Measurements from ENCODE around the gene PAM.

PAM gene

DNA sequence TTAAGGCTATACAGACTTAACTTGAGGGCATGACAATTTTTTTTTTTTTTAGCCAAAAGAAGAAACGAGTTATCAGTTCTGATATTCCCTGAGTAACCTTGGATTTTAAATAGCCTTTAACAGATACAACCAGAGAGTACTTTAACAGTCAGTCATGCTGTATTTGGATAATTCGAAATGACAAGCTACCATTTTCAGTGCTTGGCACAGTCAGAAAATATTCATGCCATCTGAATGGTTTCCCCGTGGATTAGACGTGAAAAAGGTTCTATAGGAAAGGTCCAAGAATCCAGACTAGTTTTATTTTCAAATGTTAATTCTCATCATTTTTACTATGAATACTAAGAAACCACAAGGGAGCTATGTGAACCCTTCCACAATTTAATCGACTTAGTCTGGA lies 165.7 kb downstream of the PAM start:
- no peak overlapping the region for H3K4me3 ChIP-seq
- no peak for DNase-seq (ENCODE audit: low read depth, low spot score)
- no peaks in the 10 kb centered on the region for H3K36me3 ChIP-seq (ENCODE audit: insufficient read depth, low read length)
- no peak overlapping the region for H3K9ac ChIP-seq (ENCODE audit: insufficient read length)
- TF ChIP-seq POLR2AphosphoS5 (IDR thresholded peaks at IDR 0.05; ENCODE audit: borderline replicate concordance, low read depth, low read length), result no peak
- TF ChIP-seq EZH2 (IDR thresholded peaks at IDR 0.05), result no peak
- no peak for TF ChIP-seq FOXP2 (optimal IDR thresholded peaks at IDR 0.05; ENCODE audit: control extremely low read depth, extremely low read length, insufficient read depth)
- no peak overlapping the region for H3K27ac ChIP-seq
- no peaks in the 10 kb centered on the region for H3K9me3 ChIP-seq (ENCODE audit: low read depth, low read length)

DNA sequence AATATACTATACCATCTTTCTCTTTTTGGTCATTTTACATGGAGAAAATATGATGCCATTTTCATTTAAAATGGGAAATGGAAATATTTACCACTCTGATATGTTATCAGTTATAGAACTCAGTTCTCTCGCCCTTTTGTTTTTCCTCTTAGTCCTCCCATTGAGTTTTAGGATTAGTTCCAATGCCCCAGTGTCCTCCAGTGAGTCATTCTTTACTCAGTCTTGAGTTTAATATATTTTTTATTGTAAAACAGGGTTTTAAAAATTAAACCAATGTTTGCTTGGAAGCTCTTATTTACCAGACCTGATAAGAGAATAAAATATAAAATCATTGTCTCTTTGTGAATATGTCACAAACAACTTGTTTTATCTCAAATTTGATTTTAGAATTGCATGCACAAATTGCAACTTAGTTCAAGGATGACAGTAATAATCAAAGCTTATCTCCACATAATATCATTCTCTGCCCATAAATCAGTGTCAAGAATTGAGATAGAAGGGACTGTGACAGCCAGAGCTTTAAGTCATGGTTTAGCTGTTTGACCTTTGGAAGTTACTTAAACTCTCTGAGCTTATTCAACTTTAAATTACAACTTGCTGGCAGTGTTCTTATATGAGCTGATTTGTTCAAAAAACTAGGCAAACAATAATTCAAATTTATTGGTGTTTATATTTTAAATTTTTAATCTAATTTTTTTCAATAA lies 166.4 kb downstream of the PAM start:
- Histone ChIP-seq H3K9ac (ENCODE audit: insufficient read length) (no peak overlapping the region), H3K4me3 (no peak overlapping the region), H3K27ac (no peak overlapping the region), H3K9me3 (ENCODE audit: low read depth, low read length) (no peaks in the 10 kb centered on the region), H3K36me3 (ENCODE audit: insufficient read depth, low read length) (no peaks in the 10 kb centered on the region)
- no peak for DNase-seq (ENCODE audit: low read depth, low spot score)
- TF ChIP-seq FOXP2 (optimal IDR thresholded peaks at IDR 0.05; ENCODE audit: control extremely low read depth, extremely low read length, insufficient read depth) (no peak), POLR2AphosphoS5 (IDR thresholded peaks at IDR 0.05; ENCODE audit: borderline replicate concordance, low read depth, low read length) (no peak), EZH2 (IDR thresholded peaks at IDR 0.05) (no peak)

DNA sequence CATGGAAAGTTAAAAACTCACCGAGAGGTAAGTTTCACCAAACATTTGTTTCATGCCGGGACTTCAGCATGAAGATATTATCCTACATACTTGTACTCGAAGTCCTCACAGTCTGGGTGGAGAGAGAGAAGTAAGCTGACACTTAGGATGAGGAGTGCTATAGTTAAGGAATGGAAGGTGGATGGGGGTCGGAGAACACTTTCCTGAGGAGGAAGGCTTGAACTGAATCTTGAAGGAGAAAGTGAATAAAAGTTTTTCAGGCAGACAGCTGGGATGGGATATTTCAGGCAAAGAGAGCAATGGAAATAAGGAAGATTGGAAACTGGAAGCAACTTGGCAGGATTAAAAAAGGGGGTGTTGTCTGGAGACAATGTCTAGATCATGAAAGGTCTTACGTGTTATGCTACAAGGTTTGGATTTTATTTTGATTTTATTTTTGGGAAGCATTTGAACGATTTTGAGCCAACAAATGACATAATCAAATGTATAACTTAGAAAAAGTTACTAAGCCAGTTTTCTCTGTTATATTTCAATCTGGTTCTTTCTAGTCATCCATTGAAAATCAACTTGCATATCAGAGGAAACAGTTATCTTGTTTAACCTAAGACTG lies 167.1 kb downstream of the PAM start:
- no peak overlapping the region for H3K27ac ChIP-seq
- no peak overlapping the region for H3K4me3 ChIP-seq
- no peak overlapping the region for H3K9ac ChIP-seq (ENCODE audit: insufficient read length)
- no peak for TF ChIP-seq FOXP2 (optimal IDR thresholded peaks at IDR 0.05; ENCODE audit: control extremely low read depth, extremely low read length, insufficient read depth)
- H3K36me3 ChIP-seq (ENCODE audit: insufficient read depth, low read length), result no peaks in the 10 kb centered on the region
- no peak for DNase-seq (ENCODE audit: low read depth, low spot score)
- H3K9me3 ChIP-seq (ENCODE audit: low read depth, low read length), result no peaks in the 10 kb centered on the region

DNA sequence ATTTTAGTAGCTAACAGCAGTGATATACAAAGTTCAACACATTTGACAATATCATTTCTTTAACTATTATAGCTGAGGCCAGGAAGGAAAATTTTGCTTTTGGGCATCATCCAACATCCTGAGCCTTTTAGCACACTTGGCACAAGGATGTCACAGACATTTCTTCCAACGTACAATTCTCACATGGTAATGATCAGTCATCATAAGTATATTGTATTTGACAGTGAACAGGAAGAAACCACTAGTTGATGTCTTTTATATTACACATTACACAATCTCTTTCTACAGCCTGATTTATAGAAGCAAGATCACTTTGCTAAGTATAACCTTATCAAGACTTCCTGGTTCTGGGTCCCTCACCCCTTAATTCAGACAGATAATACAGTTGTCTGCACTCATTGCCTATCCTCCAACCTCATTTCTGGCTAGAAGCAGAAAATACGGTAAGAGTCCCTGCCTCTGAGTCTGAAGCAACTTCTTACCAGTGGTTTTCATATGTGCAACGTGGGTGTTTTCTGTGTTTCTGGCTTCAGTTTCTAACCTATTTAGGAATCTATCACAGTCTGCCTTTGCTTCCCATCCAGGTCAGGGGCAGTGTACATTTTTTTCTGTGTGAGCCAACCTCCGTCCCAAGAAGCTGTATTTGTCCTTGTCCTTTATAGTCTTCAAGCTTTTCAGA lies 167.8 kb downstream of the PAM start:
- no peak for TF ChIP-seq FOXP2 (optimal IDR thresholded peaks at IDR 0.05; ENCODE audit: control extremely low read depth, extremely low read length, insufficient read depth)
- TF ChIP-seq EZH2 (IDR thresholded peaks at IDR 0.05), result no peak
- TF ChIP-seq POLR2AphosphoS5 (IDR thresholded peaks at IDR 0.05; ENCODE audit: borderline replicate concordance, low read depth, low read length), result no peak
- H3K9ac ChIP-seq (ENCODE audit: insufficient read length), result no peak overlapping the region
- H3K9me3 ChIP-seq (ENCODE audit: low read depth, low read length), result no peaks in the 10 kb centered on the region
- H3K36me3 ChIP-seq (ENCODE audit: insufficient read depth, low read length), result no peaks in the 10 kb centered on the region
- no peak overlapping the region for H3K27ac ChIP-seq
- H3K4me3 ChIP-seq, result no peak overlapping the region
- no peak for DNase-seq (ENCODE audit: low read depth, low spot score)

DNA sequence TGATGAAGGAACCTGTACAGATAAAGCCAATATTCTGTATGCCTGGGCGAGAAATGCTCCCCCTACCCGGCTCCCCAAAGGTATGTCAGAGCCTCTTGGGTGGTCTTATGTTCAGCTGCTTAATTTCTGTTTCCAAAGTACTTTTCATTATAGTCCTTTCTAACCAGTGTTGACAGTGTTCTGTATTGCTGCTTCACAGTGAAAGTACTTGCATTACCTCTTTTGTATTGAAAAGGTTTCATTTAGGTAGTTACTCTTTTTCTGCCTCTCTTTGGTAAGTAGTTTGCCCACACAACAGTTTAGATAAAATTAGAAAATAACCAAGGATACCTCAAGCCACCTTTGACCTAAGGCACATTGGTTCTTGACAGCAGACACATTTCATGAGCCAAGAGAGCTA lies 169.9 kb downstream of the PAM start:
- no peaks in the 10 kb centered on the region for H3K9me3 ChIP-seq (ENCODE audit: low read depth, low read length)
- H3K9ac ChIP-seq (ENCODE audit: insufficient read length), result no peak overlapping the region
- DNase-seq (ENCODE audit: low read depth, low spot score), result no peak
- TF ChIP-seq FOXP2 (optimal IDR thresholded peaks at IDR 0.05; ENCODE audit: control extremely low read depth, extremely low read length, insufficient read depth) (no peak), EZH2 (IDR thresholded peaks at IDR 0.05) (no peak), POLR2AphosphoS5 (IDR thresholded peaks at IDR 0.05; ENCODE audit: borderline replicate concordance, low read depth, low read length) (no peak)
- H3K36me3 ChIP-seq (ENCODE audit: insufficient read depth, low read length), result no peaks in the 10 kb centered on the region
- H3K27ac ChIP-seq, result no peak overlapping the region
- H3K4me3 ChIP-seq, result no peak overlapping the region

DNA sequence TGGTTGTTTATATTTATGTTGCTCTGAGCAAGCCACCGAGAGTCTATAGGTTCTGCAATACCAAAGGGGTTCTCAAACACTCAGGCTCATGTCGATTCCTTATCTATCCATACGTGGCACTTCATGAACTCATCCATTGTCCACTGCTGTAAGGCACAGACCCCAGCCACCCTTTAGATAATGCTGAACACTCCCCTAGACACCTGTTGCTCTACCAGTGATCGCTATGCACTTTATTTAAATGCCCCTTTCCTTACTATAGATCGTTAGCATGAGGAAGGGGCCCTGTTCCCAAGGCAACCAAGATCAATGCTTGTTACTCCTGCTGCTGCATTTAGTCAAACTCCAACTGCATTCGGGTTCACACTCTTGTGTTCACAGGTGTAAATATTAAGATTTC lies 171.9 kb downstream of the PAM start:
- Histone ChIP-seq H3K9ac (ENCODE audit: insufficient read length) (no peak overlapping the region), H3K9me3 (ENCODE audit: low read depth, low read length) (no peaks in the 10 kb centered on the region), H3K27ac (no peak overlapping the region), H3K4me3 (no peak overlapping the region), H3K36me3 (ENCODE audit: insufficient read depth, low read length) (no peaks in the 10 kb centered on the region)
- no peak for TF ChIP-seq EZH2 (IDR thresholded peaks at IDR 0.05)
- no peak for TF ChIP-seq POLR2AphosphoS5 (IDR thresholded peaks at IDR 0.05; ENCODE audit: borderline replicate concordance, low read depth, low read length)
- no peak for TF ChIP-seq FOXP2 (optimal IDR thresholded peaks at IDR 0.05; ENCODE audit: control extremely low read depth, extremely low read length, insufficient read depth)
- no peak for DNase-seq (ENCODE audit: low read depth, low spot score)

DNA sequence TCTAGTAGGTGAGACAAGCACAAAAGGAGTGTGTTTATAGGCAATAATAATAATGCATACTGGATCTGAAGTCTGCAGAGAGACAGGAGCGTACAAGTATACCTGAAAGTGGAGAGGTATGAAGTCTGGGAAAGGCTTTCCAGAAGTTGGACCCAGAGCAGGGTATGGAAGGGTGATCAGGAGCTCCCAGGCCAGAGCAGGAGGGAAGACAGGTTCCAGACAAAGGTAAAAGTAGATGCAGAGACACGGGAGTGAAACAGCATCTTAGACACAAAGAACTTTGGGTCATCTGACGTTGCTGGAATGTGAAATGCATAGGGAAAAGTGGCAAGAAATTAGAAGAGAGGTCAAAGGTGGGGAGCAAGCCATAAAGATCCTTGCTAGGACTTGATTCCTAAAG lies 175.1 kb downstream of the PAM start:
- Histone ChIP-seq H3K9ac (ENCODE audit: insufficient read length) (no peak overlapping the region), H3K36me3 (ENCODE audit: insufficient read depth, low read length) (no peaks in the 10 kb centered on the region), H3K4me3 (no peak overlapping the region), H3K27ac (no peak overlapping the region), H3K9me3 (ENCODE audit: low read depth, low read length) (no peaks in the 10 kb centered on the region)
- DNase-seq (ENCODE audit: low read depth, low spot score), result no peak
- TF ChIP-seq EZH2 (IDR thresholded peaks at IDR 0.05) (no peak), FOXP2 (optimal IDR thresholded peaks at IDR 0.05; ENCODE audit: control extremely low read depth, extremely low read length, insufficient read depth) (no peak), POLR2AphosphoS5 (IDR thresholded peaks at IDR 0.05; ENCODE audit: borderline replicate concordance, low read depth, low read length) (no peak)

DNA sequence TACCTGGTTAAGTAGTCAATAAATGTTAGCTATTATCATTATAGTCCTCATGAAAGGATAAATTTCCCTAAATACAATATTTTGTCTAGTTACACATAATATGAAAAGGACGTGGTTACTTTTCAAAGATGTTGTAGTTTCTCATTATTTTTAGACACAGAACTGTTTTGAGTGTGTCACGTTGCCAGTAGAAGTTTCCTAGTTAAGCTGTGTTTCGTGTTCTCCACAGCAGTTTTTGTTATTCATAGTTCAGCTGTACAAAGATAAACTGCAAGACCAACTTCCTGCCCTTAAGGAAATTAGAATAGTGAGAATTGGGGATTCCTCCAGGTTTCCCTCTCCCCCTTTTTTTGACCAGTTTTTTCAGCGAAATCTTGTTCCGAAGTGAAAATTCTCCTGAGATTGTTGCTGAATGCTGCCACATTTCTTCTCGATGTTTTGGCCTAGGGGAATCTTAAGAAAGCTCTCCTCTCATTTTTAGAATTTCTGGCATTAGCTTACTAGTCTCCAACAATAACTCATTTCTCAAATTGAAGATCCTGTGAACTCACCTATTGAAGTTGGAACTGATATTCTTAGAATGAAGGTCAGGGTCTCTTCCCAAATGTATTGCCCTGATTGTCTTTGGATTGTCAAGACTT lies 176.1 kb downstream of the PAM start:
- TF ChIP-seq POLR2AphosphoS5 (IDR thresholded peaks at IDR 0.05; ENCODE audit: borderline replicate concordance, low read depth, low read length), result no peak
- TF ChIP-seq EZH2 (IDR thresholded peaks at IDR 0.05), result no peak
- no peak for TF ChIP-seq FOXP2 (optimal IDR thresholded peaks at IDR 0.05; ENCODE audit: control extremely low read depth, extremely low read length, insufficient read depth)
- no peak for DNase-seq (ENCODE audit: low read depth, low spot score)
- no peak overlapping the region for H3K27ac ChIP-seq
- H3K9ac ChIP-seq (ENCODE audit: insufficient read length), result no peak overlapping the region
- no peaks in the 10 kb centered on the region for H3K9me3 ChIP-seq (ENCODE audit: low read depth, low read length)
- H3K36me3 ChIP-seq (ENCODE audit: insufficient read depth, low read length), result no peaks in the 10 kb centered on the region
- H3K4me3 ChIP-seq, result no peak overlapping the region
